ENCODE data around the gene INSC. TPM values are rescaled to one million over a fixed set of nuclear protein-coding genes. Genes with fewer than 3 reads are reported as not detected.

INSC gene
- total RNA-seq, 1 donor from 2014 or later: 0.23 TPM

DNA sequence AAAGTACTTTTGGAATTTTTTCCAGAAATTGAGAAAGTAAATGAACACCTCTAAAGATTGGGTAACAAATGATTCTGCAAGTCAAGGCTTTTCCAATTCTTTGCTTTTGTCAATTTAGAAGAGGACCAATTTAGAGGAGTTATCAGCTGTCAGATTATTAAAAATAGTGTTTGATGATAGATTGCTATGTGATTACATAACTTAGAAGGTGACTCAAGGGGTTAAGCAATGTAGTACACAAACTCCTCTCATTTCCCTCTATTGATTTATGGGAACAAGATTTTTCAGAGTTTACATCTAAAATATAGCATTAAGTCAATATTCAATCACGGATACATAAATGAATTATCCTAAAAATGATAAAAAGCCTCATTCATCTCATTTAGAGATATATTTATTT is 70.3 kb downstream of the INSC start:
- Mint-ChIP-seq H3K4me1 (ENCODE audit: unreplicated experiment) (no peaks in the 10 kb centered on the region), H3K27ac (ENCODE audit: unreplicated experiment) (no peak overlapping the region), H3K9me3 (ENCODE audit: unreplicated experiment) (no peaks in the 10 kb centered on the region), H3K36me3 (ENCODE audit: low read depth, unreplicated experiment) (no peaks in the 10 kb centered on the region), H3K4me3 (ENCODE audit: unreplicated experiment) (no peak overlapping the region), H3K27me3 (ENCODE audit: unreplicated experiment) (no peaks in the 10 kb centered on the region)
- no peak for DNase-seq (ENCODE audit: low spot score)
- TF ChIP-seq, protein P1, sequence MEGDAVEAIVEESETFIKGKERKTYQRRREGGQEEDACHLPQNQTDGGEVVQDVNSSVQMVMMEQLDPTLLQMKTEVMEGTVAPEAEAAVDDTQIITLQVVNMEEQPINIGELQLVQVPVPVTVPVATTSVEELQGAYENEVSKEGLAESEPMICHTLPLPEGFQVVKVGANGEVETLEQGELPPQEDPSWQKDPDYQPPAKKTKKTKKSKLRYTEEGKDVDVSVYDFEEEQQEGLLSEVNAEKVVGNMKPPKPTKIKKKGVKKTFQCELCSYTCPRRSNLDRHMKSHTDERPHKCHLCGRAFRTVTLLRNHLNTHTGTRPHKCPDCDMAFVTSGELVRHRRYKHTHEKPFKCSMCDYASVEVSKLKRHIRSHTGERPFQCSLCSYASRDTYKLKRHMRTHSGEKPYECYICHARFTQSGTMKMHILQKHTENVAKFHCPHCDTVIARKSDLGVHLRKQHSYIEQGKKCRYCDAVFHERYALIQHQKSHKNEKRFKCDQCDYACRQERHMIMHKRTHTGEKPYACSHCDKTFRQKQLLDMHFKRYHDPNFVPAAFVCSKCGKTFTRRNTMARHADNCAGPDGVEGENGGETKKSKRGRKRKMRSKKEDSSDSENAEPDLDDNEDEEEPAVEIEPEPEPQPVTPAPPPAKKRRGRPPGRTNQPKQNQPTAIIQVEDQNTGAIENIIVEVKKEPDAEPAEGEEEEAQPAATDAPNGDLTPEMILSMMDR (IDR thresholded peaks at IDR 0.05; ENCODE audit: unreplicated experiment): no peak

DNA sequence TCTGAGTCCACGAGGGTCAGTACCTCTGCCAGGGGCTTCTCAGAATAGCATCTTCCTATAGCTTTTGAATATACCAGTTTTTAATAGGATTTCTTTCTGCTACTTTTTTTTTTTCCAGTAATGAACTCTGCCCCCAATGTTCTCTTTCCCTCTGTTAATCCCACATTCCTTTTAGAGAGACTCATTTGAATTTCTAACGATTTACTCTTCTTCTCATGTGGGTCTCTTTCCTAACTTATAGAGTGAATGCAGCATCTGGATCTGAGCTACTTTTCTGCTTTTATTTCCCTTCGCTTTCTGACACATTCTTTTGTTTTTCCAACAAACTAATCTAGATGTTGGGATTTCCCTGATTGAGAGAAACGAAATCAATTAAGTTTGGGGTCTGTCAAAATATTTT is 71.4 kb downstream of the INSC start:
- Mint-ChIP-seq H3K9me3 (ENCODE audit: unreplicated experiment) (no peaks in the 10 kb centered on the region), H3K4me3 (ENCODE audit: unreplicated experiment) (no peak overlapping the region), H3K27ac (ENCODE audit: unreplicated experiment) (no peak overlapping the region), H3K27me3 (ENCODE audit: unreplicated experiment) (no peaks in the 10 kb centered on the region), H3K4me1 (ENCODE audit: unreplicated experiment) (no peaks in the 10 kb centered on the region), H3K36me3 (ENCODE audit: low read depth, unreplicated experiment) (no peaks in the 10 kb centered on the region)
- TF ChIP-seq, protein P1 (IDR thresholded peaks at IDR 0.05; ENCODE audit: unreplicated experiment): no peak
- DNase-seq (ENCODE audit: low spot score): no peak

DNA sequence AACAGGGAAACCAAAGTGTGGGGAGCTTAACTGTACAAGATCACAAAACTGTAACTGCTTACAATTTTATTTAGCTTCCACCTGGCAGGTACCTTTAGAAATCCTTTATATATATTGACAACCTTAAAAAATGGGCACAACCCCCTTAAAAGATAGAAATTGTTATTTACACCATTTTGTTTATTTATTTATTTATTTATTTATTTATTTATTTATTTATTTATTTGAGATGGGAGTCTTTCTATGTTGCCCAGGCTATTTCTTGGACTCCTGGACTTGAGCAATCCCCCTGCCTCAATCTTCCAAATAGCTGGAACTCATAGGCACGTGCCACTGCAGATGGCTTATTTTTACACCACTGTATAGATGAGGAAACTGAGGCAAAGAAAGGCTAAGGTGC is 74.5 kb downstream of the INSC start:
- H3K4me3 Mint-ChIP-seq (ENCODE audit: unreplicated experiment): no peak overlapping the region

DNA sequence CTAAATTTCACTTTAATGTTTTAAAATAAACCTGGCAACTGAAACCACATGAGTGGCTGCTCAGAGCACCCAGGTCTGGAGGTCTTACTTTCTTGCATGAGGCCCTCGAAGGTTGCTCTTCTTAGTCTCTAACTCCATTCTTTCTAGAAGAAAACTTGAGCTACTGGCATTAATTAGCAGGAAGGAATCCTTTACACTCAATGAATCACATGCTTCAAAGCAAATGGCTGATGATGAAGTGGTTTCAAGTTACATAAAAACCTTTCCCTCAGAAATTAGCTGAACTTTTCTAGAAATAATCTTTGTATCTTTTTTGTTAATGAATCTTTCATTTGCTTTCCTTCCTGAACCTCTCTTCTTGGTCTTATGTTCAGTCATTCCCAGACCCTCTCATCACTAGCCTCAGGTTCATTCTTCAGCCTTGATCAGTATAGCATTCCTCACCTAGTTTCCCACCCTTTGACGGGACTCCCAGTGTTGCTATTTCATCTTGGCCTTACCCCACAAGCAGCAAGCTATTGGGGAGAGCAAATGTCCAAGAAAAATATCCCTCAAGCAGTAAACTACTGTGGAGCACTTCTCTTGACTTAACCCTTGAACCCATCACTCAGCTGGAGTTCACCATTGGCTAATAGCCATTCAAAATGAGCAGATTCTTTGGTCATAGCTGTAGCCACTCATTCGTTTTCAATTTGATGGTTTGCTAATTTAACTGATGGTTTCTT is 75.1 kb downstream of the INSC start:
- Mint-ChIP-seq H3K4me3 (ENCODE audit: unreplicated experiment) (no peak overlapping the region), H3K27ac (ENCODE audit: unreplicated experiment) (no peak overlapping the region), H3K4me1 (ENCODE audit: unreplicated experiment) (no peaks in the 10 kb centered on the region), H3K36me3 (ENCODE audit: low read depth, unreplicated experiment) (no peaks in the 10 kb centered on the region), H3K27me3 (ENCODE audit: unreplicated experiment) (no peaks in the 10 kb centered on the region), H3K9me3 (ENCODE audit: unreplicated experiment) (no peaks in the 10 kb centered on the region)
- no peak for DNase-seq (ENCODE audit: low spot score)
- TF ChIP-seq, protein P1 (IDR thresholded peaks at IDR 0.05; ENCODE audit: unreplicated experiment): no peak

More for the DNA sequence above, 74.5 kb downstream of the INSC start:
- H3K9me3 Mint-ChIP-seq (ENCODE audit: unreplicated experiment): no peaks in the 10 kb centered on the region
- no peaks in the 10 kb centered on the region for H3K4me1 Mint-ChIP-seq (ENCODE audit: unreplicated experiment)
- no peaks in the 10 kb centered on the region for H3K27me3 Mint-ChIP-seq (ENCODE audit: unreplicated experiment)
- H3K36me3 Mint-ChIP-seq (ENCODE audit: low read depth, unreplicated experiment): no peaks in the 10 kb centered on the region
- TF ChIP-seq, protein P1 (IDR thresholded peaks at IDR 0.05; ENCODE audit: unreplicated experiment): no peak
- no peak overlapping the region for H3K27ac Mint-ChIP-seq (ENCODE audit: unreplicated experiment)
- DNase-seq (ENCODE audit: low spot score): no peak

DNA sequence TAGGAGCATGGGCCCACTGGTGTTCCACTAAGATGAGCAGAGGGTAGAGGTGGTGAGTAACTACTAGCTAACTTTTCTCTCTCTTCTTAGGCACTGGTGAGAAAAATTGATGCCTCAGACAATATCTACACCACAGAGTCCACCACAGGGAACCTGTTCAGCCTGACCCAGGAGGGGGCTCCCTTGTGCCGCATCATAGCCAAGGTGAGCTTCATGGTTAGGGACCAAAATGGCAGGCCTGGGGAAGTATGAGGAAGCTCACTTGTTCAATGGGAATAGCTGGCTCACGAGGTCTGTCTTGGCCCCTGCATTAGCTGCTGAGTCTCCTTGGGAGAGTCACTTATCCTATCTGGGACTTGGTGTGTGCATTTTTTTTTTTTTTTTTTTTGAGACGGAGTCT is 75.9 kb downstream of the INSC start:
- H3K4me1 Mint-ChIP-seq (ENCODE audit: unreplicated experiment): no peaks in the 10 kb centered on the region
- no peaks in the 10 kb centered on the region for H3K9me3 Mint-ChIP-seq (ENCODE audit: unreplicated experiment)
- no peaks in the 10 kb centered on the region for H3K36me3 Mint-ChIP-seq (ENCODE audit: low read depth, unreplicated experiment)
- no peak for DNase-seq (ENCODE audit: low spot score)
- no peaks in the 10 kb centered on the region for H3K27me3 Mint-ChIP-seq (ENCODE audit: unreplicated experiment)
- no peak overlapping the region for H3K27ac Mint-ChIP-seq (ENCODE audit: unreplicated experiment)
- TF ChIP-seq, protein P1 (IDR thresholded peaks at IDR 0.05; ENCODE audit: unreplicated experiment): no peak
- no peak overlapping the region for H3K4me3 Mint-ChIP-seq (ENCODE audit: unreplicated experiment)
